CD14-positive monocyte (primary cell): ENCODE results near the gene ESPN. TPM values are rescaled to one million over a fixed set of nuclear protein-coding genes. Genes with fewer than 3 reads are reported as not detected.
"Not testable (repeated sequence)": the region's sequence is repeated elsewhere in the genome, so short reads cannot be mapped to it uniquely, and the experiment has no call there.

Experiments
- DNase-seq, 3 donors: peaks; one replicate each; pipeline ENCODE4 v3.0.0-alpha.2; 2011 to 2022
- H2AFZ ChIP-seq: 2 replicates; pipeline ENCODE4 v1.6.0; 2012; ENCODE audit warnings: mild to moderate bottlenecking, low read depth, low read length, inconsistent platforms; ENCODE audit not compliant: insufficient read depth, poor library complexity, severe bottlenecking
- H3K27ac ChIP-seq, 2 donors: 1 replicate in 1 of 2; 2 replicates in 1 of 2; pipeline ENCODE4 v1.5.1; 2012 to 2013; ENCODE audit warnings: low read length in 2 of 2, control low read depth in 1 of 2, inconsistent platforms in 1 of 2, low read depth in 1 of 2, mild to moderate bottlenecking in 1 of 2
- H3K27me3 ChIP-seq, 2 donors: one replicate each; pipeline versions ENCODE4 v1.6.0 to v1.6.1; 2011 to 2013; ENCODE audit warnings: low read length in 2 of 2; ENCODE audit not compliant: control insufficient read depth in 2 of 2, insufficient read depth in 2 of 2
- H3K36me3 ChIP-seq, 2 donors: replicated peaks in 1 of 2; 1 replicate in 1 of 2; 2 replicates in 1 of 2; pipeline versions ENCODE4 v1.5.1 to v1.6.1; 2012 to 2013; ENCODE audit warnings: low read length in 2 of 2, control low read depth in 1 of 2, inconsistent platforms in 1 of 2, mild to moderate bottlenecking in 1 of 2; ENCODE audit not compliant: insufficient read depth in 2 of 2, control insufficient read depth in 1 of 2
- H3K4me1 ChIP-seq, 2 donors: 1 replicate in 1 of 2; 2 replicates in 1 of 2; pipeline versions ENCODE4 v1.5.1 to v1.6.1; 2012 to 2013; ENCODE audit warnings: low read length in 2 of 2, control low read depth in 1 of 2, inconsistent platforms in 1 of 2, mild to moderate bottlenecking in 1 of 2, moderate library complexity in 1 of 2; ENCODE audit not compliant: insufficient read depth in 2 of 2, control insufficient read depth in 1 of 2
- H3K4me2 ChIP-seq: replicated peaks from 2 replicates; pipeline ENCODE3; 2012; ENCODE audit warnings: low read length, moderate library complexity, mild to moderate bottlenecking; ENCODE audit not compliant: poor library complexity, severe bottlenecking; ENCODE audit errors: extremely low read depth
- H3K4me3 ChIP-seq, 3 experiments: fragments of 200-600 bp in 1 of 3; sonication (generic) in 1 of 3; replicated peaks in 1 of 3; 1 replicate in 2 of 3; 2 replicates in 1 of 3; pipeline ENCODE4 v1.5.1; 2011 to 2013; ENCODE audit warnings: low read length in 3 of 3, mild to moderate bottlenecking in 3 of 3, control low read depth in 2 of 3, low read depth in 2 of 3, inconsistent platforms in 1 of 3, moderate library complexity in 1 of 3
- H3K79me2 ChIP-seq: 2 replicates; pipeline ENCODE4 v1.6.0; 2012; ENCODE audit warnings: mild to moderate bottlenecking, control low read depth, inconsistent platforms, low read length, moderate library complexity; ENCODE audit not compliant: insufficient read depth
- H3K9ac ChIP-seq: 2 replicates; pipeline ENCODE4 v1.6.0; 2017; ENCODE audit warnings: low read length, mild to moderate bottlenecking; ENCODE audit not compliant: insufficient read depth, poor library complexity, severe bottlenecking
- H3K9me3 ChIP-seq, 2 donors: replicated peaks in 1 of 2; 1 replicate in 1 of 2; 2 replicates in 1 of 2; pipeline versions ENCODE4 v1.5.1 to v1.6.1; 2012 to 2013; ENCODE audit warnings: low read length in 2 of 2, control low read depth in 1 of 2; ENCODE audit not compliant: control insufficient read depth in 1 of 2, insufficient read depth in 1 of 2
- H4K20me1 ChIP-seq: 2 replicates; pipeline ENCODE4 v1.6.0; 2012; ENCODE audit warnings: mild to moderate bottlenecking, low read length, control low read depth, moderate library complexity; ENCODE audit not compliant: insufficient read depth
- H3K27ac Mint-ChIP-seq, 7 donors: one replicate each; pipeline ENCODE4 v1.8.0; 2020; ENCODE audit warnings: mild to moderate bottlenecking in 7 of 7, mixed read lengths in 7 of 7, moderate library complexity in 6 of 7, inconsistent platforms in 2 of 7
- H3K27me3 Mint-ChIP-seq, 3 donors: one replicate each; pipeline ENCODE4 v1.8.0; 2021 to 2022; ENCODE audit warnings: low read depth in 3 of 3, mild to moderate bottlenecking in 3 of 3, mixed read lengths in 3 of 3, moderate library complexity in 3 of 3, inconsistent platforms in 1 of 3
- H3K36me3 Mint-ChIP-seq, 2 donors: one replicate each; pipeline ENCODE4 v1.8.0; 2020; ENCODE audit warnings: mixed read lengths in 2 of 2, inconsistent platforms in 1 of 2, mild to moderate bottlenecking in 1 of 2
- H3K4me1 Mint-ChIP-seq: one replicate; pipeline ENCODE4 v1.8.0; 2020; ENCODE audit warnings: mild to moderate bottlenecking, mixed read lengths
- H3K4me3 Mint-ChIP-seq, 2 donors: one replicate each; pipeline ENCODE4 v1.8.0; 2020; ENCODE audit warnings: mild to moderate bottlenecking in 2 of 2, mixed read lengths in 2 of 2, moderate library complexity in 1 of 2
- H3K9me3 Mint-ChIP-seq, 7 donors: one replicate each; pipeline ENCODE4 v1.8.0; 2020 to 2022; ENCODE audit warnings: mixed read lengths in 7 of 7, mild to moderate bottlenecking in 6 of 7, moderate library complexity in 6 of 7, inconsistent platforms in 2 of 7
- WGBS: methylation state at CpG from one replicate; pipeline ENCODE4 v1.1.5; 2013; ENCODE audit warnings: missing lambda C conversion rate; ENCODE audit not compliant: insufficient coverage; 5-methylcytosine and 5-hydroxymethylcytosine counted together
- intact Hi-C, 2 donors: fragments of 100-400 bp; cut with micrococcal nuclease; formaldehyde crosslinking; loops; one replicate each; pipeline versions ENCODE4 v1.15.0 to v1.15.1; 2023
- polyA plus RNA-seq, 3 donors: library from polyadenylated mRNA; depleted of rRNA in 1 of 3; unstranded in 2 of 3; stranded (reverse) in 1 of 3; fragments of 300-500 nt in 2 of 3; fragments of >200 nt in 1 of 3; fragmentation: Illumina TruSeq in 2 of 3; gene quantifications; 1 replicate in 2 of 3; 2 replicates in 1 of 3; pipeline ENCODE4 v1.2.3, GENCODE V29; 2012 to 2021
- TF ChIP-seq, protein P1 (sequence below): fragments of 200-600 bp; IDR thresholded peaks from one replicate; pipeline ENCODE4 v1.8.0; 2022; ENCODE audit warnings: antibody characterized with exemption, mild to moderate bottlenecking

ESPN gene
- polyA plus RNA-seq, 3 donors = not detected

DNA sequence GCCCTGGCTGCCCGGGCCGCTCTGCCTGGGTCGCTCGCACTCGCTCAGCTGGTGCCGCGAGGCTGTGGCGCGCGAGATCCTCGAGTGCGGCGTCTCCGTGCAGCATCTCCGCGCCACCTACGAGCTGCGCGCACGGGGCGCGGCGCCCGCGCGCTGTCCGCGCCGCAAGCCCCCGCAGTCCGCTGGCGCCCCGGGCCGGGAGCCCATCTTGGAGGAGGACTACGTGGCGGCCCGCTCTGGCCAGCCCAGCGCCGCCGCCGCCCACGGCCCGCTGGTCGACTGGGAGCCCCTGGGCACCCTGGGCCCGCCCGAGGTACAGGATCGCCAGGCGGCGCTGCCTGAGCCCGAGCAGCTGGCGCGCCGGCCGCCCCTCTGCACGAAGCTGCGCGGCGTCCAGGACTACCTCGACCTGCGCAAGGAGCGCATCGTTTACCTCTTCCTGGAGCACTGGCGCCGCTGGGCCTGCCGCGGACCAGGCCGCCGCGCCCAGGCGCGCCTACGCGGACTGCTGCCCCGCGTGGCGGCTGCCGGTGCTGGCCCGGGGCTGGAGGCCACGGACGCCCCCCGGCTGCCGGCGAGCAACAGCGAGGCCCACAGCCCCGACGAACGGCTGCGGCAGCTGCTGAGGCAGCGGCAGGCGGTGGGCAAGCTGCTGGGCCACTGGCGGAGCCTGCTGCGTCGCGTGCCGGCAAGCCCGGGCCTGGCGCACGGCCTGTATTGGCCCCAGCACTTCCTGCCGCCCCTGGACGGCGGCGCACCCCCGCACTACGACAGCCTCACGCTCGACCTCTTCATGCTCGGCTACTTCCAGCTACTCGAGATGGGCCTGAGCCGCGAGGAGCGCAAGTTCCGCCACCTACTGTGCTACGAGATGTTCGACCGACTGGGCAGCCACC, 30.5 kb downstream of the ESPN start:
- intact Hi-C loops = no loop called here
- Histone ChIP-seq H3K4me2 (no peak overlapping the region), H3K27ac (no peak overlapping the region), H3K79me2 (no peaks in the 10 kb centered on the region), H3K4me3 (no peak overlapping the region), H3K36me3 (no peaks in the 10 kb centered on the region), H4K20me1 (no peaks in the 10 kb centered on the region), H2AFZ (no peak overlapping the region), H3K9ac (no peak overlapping the region), H3K4me1 (no peaks in the 10 kb centered on the region), H3K9me3 (no peaks in the 10 kb centered on the region), H3K27me3 (peaks cover 2 to 61% of the 10 kb centered on the region in 2 donors)
- DNase-seq = no peak
- Mint-ChIP-seq H3K36me3 (no peaks in the 10 kb centered on the region), H3K4me1 (no peaks in the 10 kb centered on the region), H3K4me3 (peak overlapping the region in 1 of 2 donors; percentile 74), H3K9me3 (peaks cover 0 to 4% (median 0%) of the 10 kb centered on the region in 7 donors), H3K27ac (no peak overlapping the region), H3K27me3 (peaks cover 68 to 88% (median 79%) of the 10 kb centered on the region in 3 donors)
- 5% methylated on average over 115 of the region's 115 CpGs for WGBS
- TF ChIP-seq, protein P1, sequence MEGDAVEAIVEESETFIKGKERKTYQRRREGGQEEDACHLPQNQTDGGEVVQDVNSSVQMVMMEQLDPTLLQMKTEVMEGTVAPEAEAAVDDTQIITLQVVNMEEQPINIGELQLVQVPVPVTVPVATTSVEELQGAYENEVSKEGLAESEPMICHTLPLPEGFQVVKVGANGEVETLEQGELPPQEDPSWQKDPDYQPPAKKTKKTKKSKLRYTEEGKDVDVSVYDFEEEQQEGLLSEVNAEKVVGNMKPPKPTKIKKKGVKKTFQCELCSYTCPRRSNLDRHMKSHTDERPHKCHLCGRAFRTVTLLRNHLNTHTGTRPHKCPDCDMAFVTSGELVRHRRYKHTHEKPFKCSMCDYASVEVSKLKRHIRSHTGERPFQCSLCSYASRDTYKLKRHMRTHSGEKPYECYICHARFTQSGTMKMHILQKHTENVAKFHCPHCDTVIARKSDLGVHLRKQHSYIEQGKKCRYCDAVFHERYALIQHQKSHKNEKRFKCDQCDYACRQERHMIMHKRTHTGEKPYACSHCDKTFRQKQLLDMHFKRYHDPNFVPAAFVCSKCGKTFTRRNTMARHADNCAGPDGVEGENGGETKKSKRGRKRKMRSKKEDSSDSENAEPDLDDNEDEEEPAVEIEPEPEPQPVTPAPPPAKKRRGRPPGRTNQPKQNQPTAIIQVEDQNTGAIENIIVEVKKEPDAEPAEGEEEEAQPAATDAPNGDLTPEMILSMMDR = no peak

DNA sequence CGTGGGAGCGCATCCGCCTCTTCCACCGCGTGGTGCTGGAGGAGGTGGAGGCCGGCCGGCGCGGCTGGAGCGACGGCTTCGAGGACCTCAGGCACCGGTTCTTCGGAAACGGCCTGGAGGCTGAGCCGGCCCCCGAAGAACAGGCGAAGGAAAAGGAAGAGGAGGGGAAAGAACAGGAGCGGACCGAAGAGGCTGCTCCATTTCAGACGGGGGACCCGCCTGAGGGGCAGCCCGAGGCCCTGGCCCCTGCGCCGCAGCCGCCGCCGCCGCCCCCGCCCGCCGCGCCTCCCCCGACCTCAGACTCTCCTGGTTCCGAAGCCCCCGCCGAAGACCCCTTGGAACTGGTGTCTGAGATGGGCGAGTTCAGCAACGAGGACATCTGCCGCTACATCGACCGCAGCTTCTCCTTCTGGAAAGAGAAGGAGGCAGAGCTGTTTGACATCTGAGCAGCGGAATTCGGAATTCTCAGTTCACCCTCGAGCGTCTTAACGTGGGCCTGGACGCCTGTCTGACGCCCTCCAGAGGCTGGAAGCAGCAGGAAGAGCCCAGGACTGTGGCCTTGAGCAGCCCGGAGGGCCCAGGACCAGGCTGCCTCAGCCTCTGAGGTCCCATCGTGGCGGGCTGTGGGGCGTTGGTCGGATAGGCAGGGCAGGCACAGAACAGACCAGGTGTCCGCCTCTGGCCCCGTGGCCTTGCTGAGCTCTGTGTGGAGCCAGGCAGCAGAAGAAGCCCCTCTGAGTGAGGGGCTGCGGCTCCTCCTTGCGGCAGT, 31.4 kb downstream of the ESPN start:
- H3K4me2 ChIP-seq, H3K79me2 ChIP-seq, H3K9me3 Mint-ChIP-seq, intact Hi-C loops, H3K9me3 ChIP-seq, H3K36me3 Mint-ChIP-seq, H2AFZ ChIP-seq, H3K4me1 Mint-ChIP-seq, H3K27ac ChIP-seq, H3K9ac ChIP-seq, DNase-seq, H3K36me3 ChIP-seq, H4K20me1 ChIP-seq, H3K27ac Mint-ChIP-seq, H3K4me1 ChIP-seq, H3K4me3 ChIP-seq: not testable (repeated sequence)
- H3K4me3 Mint-ChIP-seq = peak overlapping the region in 1 of 2 donors; percentile 74
- H3K27me3 Mint-ChIP-seq = peaks cover 67 to 88% (median 78%) of the 10 kb centered on the region in 3 donors
- 33% methylated on average over 53 of the region's 58 CpGs for WGBS
- peaks cover 2 to 61% of the 10 kb centered on the region in 2 donors for H3K27me3 ChIP-seq
